ENCODE measurements around the gene SPIC. TPM values are rescaled to one million over a fixed set of nuclear protein-coding genes. Genes with fewer than 3 reads are reported as not detected.
A peak's percentile ranks its signal among the peaks of the same experiment; 100 is the strongest.
"Not testable (repeated sequence)": the region's sequence is repeated elsewhere in the genome, so short reads cannot be mapped to it uniquely, and the experiment has no call there.

SPIC gene
- not detected for polyA plus RNA-seq (ENCODE audit: insufficient read length)

DNA sequence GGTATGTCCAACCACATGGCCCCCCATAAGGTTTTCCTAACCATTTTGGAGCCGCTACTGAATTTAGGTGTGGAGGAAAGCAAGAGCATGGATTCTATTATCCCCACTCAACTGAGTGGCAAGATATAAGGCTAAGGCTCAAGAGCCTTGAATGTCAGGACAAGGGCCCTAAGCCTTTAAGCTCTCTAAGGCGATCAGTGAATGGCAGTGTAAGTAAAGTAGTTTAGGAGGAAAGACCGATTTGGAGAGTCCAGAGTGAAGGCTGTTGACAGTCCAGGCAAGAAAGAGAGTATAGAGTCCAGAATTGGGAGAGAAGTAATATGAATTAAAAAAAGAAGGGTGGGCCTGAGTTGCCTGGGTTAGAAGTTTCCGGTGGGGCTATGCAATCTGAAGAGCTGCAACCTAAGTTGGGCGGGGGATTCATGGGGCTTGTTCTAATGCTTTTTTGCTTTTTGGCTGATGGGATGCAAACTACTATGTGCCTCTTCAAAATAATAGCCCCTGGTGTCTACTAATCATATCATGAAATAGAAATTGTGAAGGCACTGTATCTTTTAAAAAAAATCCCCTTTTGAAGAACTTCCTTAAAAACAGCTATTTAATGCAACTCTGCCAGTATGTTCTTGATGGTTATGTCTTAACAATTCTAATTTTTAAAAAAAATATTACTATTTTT lies at the start of gene SPIC:
Gene SPIC, plus strand, starts transcription at position 626 of the 676 bp plus-strand sequence. CDS start 1,569 bp downstream, outside the sequence.
- no peak for DNase-seq

DNA sequence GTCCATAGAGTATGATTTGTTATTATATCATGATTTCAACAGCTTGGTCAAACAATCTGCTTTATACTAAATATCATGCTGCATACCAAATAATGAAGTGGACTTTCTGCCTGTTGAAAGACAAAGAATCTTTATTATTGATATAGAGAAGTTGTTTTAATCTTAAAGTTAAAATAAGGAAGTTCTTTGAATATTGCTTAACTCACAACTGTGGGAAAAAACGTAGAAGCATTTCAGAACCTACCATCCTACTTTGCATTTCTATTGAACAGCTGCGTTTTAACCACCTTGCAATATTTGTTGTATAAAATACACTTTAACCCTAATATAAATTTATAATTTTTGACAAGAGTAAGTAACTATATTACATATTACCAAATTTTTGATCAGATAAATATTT lies 44.7 kb upstream of the SPIC start:
- DNase-seq = no peak

DNA sequence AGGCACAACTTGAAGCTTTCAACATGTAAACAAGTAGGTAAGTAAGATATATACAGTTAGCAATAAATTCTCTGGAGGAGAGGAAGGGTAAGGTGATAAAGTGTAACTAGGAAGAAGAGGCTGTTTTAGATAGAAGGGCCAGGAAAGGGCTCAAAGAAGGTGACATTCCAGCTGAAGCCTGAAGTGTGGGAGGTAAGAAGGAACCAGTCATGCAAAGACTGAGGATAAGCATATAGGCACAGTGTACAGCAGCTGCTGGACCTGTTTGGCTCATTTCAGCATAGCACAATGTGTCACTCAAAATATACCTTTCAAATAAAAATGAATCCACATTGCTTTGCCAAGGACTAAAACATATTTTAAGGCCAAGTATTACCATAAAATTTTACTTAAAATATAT lies 39.0 kb upstream of the SPIC start:
- no peak for DNase-seq

DNA sequence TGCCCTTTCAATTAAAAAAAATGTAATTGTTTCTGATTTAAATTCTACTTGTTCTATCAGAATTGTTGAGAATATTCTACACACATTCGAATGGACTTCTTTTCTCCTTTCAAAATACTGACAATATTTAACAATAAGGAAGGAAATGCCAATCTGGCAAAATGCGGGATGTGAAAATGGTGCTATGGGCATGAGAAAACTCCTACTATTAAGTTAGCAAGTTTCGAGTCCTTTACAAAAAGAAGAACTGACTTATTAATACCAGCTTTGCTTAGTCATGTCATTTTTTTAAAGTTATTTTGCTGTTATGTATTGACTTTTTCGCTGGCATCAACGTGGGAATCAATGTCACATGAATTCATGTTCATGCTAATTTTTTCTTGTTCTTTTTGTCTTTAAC lies 35.9 kb upstream of the SPIC start:
- peak; percentile 8 for DNase-seq

DNA sequence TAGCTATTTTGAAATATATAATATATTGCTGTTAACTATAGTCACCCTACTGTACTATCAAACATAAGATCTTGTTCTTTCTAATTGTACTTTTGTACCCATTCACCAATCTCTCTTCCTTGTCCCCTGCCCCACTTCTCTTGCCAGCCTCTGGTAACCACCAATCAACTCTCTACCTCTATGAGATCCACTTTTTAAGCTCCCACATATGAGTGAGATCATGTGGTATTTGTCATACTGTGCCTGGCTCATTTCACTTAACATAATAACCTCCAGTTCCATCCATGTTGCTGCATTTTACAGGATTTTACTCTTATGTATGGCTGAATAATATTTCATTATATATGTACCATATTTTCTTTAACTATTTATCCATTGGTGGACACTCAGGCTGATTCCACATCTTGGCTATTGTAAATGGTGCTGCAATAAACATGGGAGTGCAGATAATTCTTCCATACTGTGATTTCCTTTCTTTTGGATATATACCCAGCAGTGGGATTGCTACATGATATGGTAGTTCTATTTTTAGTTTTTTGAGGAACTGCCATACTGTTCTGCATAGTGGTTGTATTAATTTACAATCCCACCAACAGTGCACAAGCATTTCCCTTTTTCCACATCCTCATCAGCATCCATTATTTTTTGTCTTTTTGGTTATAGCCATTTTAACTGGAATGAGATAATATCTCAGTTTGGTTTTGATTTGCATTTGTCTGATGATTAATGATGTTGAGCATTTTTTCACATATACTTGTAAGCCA lies 33.5 kb upstream of the SPIC start:
- DNase-seq = no peak

DNA sequence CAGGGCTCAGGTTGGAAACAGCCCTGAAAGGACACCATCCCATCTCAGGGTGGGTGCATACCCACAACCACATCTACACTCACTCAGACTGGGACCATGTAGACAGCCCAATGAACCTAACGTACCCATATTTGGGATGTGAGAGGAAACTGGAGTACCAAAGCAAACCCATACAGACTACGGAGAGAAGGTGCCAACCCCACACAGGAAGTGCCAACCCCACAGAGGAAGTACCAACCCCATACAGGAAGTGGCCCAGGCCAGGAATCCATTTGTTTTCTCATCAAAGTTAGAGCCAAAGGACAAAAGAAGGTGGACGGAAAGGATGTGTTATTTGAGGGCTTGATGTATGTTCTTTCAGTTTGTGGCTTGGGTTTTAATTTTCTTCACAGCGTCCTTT lies 19.5 kb upstream of the SPIC start:
- no peak for DNase-seq

DNA sequence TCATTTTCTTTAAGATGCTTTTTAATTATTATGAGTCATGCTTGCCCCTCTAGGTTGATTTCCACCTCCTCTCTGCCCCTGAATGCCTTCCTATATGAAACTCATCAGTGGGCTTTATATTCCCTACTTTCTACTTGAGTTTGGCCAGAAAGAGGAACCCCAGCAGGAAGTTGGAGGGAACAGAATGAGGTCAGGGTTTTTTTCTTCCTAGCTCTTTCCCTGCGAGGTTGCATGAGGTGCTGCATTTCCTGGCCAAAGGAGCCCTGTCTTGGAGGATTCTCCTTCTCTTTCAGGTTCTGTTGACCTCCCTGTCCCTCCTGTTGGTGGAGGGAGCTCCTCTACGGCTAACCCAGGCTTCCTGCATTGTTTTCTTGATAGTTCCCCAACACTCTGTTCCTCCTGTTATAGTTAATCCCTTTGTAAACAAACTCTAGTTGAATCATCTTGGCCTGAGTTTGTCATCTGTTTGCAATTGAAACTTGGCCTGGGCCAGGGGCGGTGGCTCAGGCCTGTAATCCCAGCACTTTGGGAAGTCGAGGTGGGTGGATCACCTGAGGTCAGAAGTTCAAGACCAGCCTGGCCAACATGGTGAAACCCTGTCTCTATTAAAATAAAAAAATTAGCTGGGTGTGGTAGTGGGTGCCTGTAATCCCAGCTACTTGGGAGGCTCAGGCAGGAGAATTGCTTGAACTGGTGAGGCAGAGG lies 15.3 kb upstream of the SPIC start:
- DNase-seq = peak; percentile 14

DNA sequence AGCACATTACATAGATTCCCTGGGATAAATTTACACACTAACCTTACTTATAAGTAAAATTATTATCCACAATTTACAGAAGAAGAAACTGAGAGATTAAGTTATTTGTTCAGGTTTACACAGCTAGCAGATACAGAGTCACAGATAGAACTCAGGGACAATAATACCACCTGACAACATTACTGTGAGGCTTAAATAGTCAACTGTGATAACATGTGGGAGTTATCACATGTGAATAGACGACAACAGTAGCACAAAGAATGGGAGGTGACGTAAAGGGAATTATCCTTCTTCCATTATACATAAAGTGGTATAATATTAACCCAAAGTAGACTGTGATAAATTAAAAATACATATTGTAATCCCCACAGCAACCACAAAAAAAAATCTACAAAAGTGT lies 6.2 kb upstream of the SPIC start:
- DNase-seq = no peak

DNA sequence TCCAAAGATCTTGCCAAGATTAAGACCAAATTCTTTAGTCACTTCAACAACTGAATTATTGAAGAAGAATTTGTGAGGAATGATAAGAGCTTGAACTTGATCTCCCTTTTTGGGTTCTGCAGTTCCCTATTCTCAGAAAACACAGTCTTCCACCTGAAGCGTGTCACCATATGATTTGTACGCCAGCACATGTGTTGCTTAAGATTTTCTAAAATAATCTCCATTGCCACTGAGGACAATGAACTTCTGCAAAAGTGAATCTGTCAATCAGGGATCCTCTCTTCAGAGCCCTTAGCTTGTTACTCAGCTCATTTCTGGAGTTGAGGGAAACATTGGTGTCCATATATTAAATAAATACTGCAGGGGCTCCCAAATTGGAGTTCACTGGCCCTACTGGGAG lies 4.2 kb upstream of the SPIC start:
- no peak for DNase-seq

DNA sequence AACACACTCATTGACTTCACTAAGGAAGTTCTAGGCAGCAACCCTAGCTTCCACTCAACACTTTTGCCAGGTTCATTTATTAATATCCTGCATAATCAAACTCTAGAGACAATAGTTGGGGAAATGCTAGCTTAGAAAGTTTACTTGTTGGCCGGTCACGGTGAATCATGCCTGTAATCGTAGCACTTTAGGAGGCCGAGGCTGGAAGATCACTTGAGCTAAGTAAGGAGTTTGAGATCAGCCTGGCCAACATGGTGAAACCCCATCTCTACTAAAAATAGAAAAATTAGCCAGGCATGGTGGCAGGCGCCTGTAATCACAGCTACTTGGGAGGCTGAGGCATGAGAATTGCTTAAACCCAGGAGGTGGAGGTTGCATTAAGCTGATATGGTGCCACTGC lies 3.3 kb upstream of the SPIC start:
- not testable (repeated sequence) for DNase-seq

DNA sequence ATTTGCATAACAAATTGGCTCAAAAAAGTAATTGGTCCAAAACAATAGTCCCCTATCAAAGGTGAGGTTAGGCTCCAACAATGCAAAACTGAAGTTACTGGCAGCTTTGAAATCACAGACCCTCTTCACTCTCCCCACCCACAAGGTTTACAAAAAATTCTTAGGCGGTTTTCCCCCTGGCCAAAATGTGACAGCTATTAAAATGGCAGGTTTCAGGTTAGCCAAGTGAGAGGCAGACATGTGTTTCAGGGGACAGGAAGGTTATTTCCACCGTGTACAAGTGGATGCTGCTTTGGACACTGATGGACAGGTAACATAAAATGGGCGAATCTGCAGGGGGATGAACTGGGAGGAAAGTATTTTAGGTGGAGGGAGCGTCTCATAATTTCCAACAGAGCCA lies 888 bp upstream of the SPIC start:
- no peak for DNase-seq

DNA sequence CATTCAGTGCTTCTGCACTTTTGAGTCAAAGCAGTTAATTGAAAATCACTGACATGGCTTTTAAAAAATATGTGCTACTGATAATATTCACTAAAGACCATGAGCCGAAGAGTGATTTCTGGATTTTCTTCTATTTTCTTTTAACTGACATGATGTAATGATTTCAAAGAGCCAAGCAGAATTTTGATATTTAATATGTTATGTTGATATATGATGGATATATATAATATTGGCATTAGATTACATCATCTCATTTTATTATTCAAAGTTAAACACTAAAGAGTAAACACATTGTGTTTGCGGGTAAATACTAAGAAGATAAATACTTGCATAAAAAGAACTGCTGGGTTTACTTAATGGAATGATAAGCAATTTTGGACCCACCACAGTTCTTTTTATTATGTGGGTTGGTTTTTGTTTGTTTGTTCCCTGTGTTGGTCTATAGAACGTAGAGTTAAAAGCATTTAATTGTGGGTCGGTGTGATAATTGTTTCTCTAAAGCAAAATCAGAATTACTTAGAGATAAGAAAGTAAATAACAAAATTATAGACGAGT lies 692 bp downstream of the SPIC start:
- DNase-seq = no peak

DNA sequence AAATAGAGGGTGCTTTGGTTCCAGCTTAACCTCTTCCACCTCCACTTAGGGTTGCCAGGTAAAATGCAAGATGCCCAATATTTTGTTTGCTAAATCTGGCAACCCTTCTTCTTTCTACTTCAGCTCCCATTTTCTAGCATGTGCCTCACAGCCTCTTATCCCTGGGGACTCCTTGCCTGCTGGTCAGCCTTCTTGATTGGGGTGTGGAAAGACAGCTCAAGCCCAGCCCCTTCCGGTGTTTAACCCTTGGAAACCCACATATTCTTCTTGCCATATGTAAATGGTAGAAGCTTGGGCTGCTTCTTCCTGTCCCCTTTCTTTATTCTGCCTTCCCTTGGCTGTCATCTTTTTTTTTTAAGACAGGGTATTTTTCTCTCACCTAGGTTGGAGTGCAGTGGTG lies 5.7 kb downstream of the SPIC start:
- DNase-seq = no peak

DNA sequence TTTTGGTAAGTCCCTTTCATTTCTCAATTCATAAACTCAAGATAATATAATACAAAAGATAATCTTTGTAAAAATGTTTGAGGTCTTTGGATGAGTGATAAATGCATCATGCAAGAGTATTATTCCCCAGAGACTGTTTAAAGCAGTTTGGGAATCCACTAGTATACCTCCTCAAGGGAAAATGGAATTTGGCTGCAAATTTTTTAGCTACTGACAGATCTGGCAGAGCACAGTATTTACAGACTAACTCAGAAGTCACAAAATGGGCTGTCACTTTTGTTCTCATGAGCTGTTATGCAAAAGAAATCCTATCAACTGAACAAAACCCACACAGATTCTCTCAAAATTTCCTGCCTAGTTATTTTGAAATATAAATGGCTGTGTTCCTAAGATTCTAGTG lies 9.9 kb downstream of the SPIC start:
- no peak for DNase-seq

DNA sequence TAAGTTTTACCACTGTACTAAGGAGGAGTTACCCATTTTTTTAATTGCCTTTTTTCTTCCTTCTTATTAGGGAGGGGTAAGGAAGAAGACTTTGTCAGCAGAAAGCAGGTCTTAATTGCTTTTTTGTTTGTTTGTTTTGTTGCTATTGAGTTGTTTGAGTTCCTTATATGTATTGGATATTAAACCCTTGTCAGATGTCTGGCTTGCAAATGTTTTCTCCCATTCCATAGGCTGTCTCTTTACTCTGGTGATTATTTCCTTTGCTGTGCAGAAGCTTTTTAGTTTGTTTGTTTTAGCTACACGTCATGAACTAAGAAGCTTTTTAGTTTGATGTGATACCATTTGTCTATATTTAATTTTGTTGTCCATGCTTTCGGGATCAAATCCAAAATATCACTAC lies 13.3 kb downstream of the SPIC start:
- DNase-seq = no peak

DNA sequence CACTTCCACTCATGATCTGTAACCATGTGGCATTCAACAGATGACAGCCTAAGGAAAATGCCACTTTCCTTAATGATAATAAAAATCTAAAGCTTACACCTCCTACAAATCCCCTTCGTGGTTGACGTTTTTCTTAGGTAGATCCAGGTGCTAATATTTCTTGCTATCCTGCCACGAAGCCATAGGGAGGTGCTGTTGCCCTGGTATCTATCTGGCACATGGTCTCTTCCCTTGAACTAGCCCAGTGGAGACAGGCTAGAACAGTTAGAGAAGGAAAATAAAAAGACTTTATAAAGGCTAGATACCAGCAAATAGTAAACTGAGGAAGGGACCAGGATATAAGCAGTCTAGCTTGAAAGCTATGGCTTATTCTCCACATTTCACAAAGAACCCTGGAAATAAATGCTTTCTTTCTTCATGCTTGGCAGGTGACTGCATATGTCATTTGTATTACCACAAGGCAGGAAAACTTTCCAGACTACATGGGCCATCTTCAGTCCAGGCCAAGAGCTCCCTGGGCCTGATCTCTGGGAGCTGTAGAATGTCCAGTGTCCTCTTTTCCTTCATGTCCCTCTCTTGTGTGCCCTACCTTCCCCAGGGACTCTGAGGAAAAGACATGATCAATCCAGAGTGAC lies 15.3 kb downstream of the SPIC start:
- DNase-seq = no peak

DNA sequence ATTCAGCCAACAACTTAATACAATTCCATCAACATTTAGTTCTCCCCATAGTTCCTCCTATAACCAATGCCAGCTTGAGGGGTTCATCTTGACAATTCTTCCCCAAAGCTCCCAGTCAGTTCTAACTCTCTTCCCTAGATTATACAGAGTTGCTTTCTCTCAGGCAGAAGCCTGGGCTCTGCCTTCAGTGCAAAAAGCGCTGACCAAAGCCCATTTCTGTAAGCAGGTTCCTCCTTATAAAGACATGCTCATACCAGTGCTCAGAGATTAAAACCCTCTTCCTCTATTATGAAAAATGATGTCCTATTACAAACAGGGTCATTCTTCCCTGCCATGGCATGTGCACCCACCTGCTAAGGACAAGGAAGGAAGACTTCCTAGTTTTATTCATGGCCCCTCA lies 16.2 kb downstream of the SPIC start:
- DNase-seq = no peak

DNA sequence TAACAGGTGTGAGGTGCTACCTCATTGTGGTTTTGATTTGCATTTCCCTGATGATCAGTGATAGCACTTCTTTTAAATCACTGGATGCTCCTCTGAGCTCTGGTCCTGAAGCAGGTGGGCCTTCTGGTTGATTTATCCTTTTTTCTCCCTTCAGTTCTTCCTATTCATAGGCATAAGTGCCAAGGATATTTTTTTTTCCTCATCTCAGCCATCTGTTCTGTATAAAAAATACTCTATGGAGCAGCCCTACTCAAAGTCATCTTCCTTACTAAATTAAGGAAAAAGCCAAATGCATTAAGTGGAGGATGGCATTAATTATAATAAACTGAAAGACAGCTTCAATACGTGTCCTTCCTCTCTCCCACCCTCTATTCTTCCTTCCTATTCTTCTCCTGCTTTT lies 18.4 kb downstream of the SPIC start:
- DNase-seq = no peak

DNA sequence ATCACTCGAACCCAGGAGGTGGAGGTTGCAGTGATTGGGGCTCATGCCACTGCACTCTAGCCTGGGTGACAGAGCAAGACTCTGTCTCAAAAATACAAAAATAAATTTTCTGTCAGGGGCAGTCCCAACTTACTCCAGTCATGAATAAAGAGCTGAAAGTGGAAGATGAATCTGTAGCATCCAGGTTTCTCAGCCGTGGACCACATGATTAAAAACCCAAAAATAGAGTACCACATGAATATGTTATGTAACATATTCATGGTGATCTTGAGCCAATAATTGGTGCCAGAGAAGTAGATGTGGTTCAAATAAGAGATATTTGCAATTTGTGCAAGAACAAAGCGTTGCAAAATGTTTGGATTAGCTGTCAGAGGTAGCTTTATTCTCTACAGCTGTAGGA lies 23.1 kb downstream of the SPIC start:
- DNase-seq = no peak

DNA sequence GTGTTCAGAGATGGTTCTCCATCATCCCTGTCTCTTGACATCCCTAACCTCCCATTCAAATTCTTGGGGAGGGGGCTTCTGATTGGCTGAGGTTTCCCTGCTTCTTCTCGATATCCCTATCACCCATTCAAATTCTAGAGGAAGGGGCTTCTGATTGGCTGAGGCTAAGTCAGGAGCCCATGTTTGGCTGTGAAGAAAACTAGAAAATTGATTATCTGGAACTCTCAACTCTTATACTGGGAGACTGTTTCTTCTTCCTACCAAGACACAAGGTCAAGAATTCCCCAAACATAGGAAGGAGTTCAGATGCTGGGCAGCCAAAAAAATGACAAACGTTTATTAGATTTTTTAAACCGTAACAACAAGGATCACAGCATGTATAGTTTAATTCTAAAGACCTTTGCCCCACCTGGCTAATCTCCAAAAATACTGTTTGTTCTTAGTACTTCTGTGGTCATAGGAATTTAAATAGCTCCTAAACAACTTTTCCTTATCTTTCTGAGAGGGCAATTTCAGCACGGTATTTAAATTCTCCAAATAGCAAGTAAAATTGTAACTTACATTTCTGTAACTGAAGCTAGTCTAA lies 26.4 kb downstream of the SPIC start:
- DNase-seq = no peak

DNA sequence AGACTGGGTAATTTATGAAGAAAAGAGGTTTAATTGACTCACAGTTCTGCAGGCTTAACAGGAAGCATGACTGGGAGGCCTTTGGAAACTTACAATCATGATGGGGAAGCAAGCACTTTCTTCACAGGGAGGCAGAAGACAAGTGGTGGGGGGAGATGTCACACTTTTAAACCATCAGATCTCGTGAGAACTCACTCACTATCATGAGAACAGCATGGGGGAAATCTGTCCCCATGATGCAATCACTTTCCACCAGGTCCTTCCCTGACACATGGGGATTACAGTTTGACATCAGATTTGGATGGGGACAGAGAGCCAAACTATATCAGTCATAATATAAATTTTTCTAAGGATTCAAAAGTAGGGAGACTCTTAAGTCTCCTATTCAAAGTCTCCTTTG lies 46.0 kb downstream of the SPIC start:
- DNase-seq = no peak

DNA sequence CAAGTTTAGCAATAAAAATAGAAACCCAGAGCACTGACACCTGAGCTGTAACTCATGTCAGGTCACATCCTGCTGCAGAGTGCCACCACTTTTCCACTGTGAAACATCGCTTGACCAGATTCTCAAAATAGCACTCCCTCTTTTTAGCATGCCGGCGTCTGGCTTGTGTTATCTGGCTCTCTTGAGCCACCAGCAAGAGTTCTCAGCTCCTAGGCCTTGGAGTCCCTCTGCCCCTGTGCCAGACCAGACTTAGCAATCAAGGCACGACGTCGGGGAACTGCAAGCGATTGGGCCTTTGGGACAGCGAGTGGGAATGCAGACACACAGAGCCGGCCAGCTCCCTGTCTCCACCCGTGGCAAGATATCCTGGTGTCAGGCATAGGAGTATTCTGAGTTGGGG lies 52.5 kb downstream of the SPIC start:
- DNase-seq = no peak

All from hindlimb muscle (tissue), 1 donor.